ENCODE data around the gene PPP1R36.
"Not testable (repeated sequence)": the region's sequence is repeated elsewhere in the genome, so short reads cannot be mapped to it uniquely, and the experiment has no call there.

Gene PPP1R36

DNA sequence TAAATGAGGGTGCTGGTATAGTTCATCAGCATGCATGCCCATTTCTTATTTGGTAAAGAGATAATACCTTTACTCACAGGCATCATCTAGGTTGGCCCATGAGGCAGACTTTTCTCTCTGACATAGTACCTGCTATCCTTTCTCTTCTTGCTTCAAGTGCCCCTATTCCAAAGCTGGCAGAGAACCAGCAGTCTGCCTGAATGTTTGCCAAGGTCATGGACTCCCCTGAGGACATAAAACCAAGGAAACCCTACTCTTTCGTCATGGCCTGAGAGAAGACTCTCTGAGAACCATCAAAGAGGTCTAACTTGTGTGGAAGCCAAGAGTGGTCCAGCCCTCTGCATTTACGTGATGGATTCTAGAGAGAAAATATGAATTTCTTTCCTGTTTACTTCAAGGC, 11.9 kb downstream of the PPP1R36 start:
- in situ Hi-C loops (cut with MboI; ENCODE audit: low pct_unique_long_range_greater_than_20kb, low sequenced_read_pairs): no loop called here
- no peak for DNase-seq

DNA sequence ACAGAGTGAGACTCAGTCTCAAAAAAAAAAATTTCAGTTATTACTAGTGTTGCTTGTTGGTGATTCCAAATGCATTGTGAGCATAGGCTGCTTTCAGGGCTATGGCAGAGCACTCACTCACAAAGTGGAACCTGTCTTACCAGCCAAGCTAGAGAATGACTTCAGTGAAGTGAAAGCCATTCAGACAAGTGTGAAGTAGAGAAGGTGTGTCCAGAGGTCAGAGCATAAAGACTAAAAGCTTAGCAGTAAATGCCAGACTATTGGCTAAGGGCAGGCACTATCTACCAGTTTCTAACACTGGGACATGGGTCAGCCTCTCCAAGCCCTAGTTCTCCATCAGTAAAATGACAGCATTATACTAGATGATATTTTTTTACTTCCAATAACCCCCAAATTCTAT, 12.7 kb downstream of the PPP1R36 start:
- in situ Hi-C loops (cut with MboI; ENCODE audit: low pct_unique_long_range_greater_than_20kb, low sequenced_read_pairs): no loop called here
- DNase-seq: no peak

DNA sequence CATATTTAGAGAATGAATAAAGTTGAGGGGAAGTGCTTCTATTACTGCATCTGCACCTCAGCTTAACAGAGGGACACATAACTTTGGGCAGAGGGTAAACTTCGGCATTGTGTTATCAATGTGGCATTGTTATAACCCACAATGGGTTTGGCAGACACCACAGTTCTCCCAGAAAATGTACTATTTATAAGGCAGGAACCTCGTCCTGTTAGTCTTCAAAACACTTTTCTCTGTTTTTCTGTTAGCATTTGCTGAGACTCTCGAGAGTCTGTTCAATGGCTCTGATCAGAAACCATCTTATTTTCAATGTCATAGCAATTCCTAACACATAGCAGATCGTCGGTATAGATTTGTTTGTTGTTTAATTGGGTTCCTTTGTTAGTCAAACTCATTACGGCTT, 13.9 kb downstream of the PPP1R36 start:
- no peak for DNase-seq
- in situ Hi-C loops (cut with MboI; ENCODE audit: low pct_unique_long_range_greater_than_20kb, low sequenced_read_pairs): no loop called here

DNA sequence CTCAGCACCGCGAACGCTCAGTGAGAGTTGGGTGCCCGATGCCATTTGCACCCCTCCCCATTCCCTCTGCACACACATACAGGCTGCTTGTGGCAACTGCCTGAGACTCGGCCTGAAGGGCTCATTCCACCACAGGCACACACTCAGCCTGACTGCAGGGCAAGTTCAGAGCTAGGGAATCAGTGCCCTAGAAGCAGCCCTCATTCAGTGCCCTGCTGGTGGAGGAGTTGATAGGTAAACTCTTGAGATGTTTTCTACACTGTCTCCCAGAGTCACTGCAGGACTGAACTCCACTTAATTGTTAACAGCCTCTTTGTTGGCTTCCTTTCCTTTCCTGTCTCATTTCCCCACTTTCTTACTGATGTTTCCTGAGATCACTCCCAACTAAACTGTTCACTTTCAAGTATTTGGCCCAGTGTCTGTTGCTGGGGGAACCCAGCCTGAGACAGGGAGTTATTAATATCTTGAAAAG, 16.9 kb downstream of the PPP1R36 start:
- DNase-seq: no peak
- in situ Hi-C loops (cut with MboI; ENCODE audit: low pct_unique_long_range_greater_than_20kb, low sequenced_read_pairs): no loop called here

DNA sequence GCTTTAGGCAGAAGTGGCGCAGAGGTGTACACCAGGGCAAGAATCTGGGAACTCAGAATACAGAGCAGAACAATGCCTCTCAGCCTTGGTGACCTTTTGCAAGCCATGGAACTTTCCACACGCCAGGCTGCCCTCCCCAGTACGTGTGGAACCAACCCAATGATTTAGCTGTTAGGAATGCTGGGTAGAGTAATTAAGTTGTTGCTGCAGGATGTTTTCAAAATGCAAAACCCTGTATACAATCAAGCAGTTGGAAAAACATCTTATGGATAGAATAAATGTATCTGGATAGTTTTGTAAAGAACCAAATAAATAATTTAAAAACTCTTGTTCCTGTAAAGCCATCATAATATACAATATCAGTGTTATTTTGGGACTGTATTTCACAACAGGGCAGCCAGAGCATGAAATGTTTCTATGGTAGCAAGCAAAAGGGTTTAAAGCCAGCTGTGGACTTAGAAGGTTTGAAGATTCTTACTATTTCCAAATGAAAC, 19.4 kb downstream of the PPP1R36 start:
- DNase-seq: no peak
- in situ Hi-C loops (cut with MboI; ENCODE audit: low pct_unique_long_range_greater_than_20kb, low sequenced_read_pairs): no loop called here

DNA sequence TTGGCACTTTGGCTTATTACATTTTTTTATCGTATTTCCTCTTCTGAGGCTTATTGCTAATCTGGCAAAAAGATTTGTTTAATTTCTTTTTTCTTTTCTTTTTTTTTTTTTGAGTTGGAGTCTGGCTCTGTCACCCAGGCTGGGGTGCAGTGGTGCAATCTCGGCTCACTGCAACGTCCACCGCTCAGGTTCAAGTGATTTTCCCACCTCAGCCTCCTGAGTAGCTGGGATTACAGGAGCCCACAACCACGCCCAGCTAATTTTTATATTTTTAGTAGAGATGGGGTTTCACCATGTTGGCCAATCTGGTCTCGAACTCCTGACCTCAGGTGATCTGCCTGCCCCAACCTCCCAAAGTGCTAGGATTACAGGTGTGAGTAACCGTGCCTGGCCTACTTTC, 19.9 kb downstream of the PPP1R36 start:
- in situ Hi-C loops (cut with MboI; ENCODE audit: low pct_unique_long_range_greater_than_20kb, low sequenced_read_pairs); DNase-seq: not testable (repeated sequence)

DNA sequence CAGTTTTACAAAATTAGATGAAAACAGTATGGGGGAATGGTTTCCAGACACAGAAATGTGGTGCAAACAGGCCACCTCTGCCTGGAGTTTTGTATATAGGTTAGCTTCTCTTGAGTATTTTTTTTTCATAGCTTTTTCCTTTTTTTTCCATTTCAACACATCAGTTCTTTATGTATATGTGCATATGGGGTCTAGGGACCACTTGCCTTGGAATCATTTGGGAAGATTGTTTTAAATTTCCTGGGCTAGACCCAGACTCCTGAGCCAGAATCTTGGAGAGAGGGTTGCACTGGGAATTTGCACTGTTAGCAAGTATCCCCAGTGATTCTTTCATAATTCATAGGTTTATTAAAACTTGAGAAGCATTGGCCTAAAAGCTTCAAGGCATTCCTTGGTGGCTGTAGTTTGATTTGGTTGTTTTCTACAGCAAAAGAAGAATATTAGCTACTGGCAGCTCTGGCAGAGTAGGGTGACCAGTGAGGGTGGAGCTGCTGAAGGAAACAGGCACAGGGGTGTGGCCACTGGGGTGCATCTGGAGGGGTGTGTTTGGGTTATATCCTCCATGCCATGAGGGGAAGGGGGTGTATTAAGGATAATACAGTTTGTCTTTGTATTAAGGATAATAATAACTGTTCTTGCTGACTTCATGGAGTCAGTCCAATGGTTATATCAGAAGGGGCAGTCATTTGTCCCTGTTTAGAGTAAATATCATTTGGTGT, 22.8 kb downstream of the PPP1R36 start:
- no peak for DNase-seq
- in situ Hi-C loops (cut with MboI; ENCODE audit: low pct_unique_long_range_greater_than_20kb, low sequenced_read_pairs): no loop called here

DNA sequence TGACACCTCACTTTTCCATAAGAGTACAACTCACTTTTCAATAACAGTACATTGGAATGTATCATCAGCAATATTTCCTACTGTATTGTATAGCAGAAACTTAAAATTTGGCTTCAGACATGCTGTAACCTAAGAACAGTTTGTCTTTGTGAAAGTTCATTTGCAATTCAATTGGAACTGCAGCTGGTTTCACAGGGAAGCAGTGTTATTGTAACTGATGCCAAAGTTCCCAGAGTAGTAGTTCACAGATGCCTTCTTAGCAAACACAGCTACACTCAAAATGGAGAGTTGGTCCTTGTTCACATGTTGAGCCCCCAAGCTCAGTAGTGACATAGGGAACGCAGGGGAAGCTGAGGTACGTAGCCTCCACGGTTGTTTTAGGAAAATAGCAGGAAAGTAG, 23.3 kb downstream of the PPP1R36 start:
- in situ Hi-C loops (cut with MboI; ENCODE audit: low pct_unique_long_range_greater_than_20kb, low sequenced_read_pairs): no loop called here
- DNase-seq: no peak

DNA sequence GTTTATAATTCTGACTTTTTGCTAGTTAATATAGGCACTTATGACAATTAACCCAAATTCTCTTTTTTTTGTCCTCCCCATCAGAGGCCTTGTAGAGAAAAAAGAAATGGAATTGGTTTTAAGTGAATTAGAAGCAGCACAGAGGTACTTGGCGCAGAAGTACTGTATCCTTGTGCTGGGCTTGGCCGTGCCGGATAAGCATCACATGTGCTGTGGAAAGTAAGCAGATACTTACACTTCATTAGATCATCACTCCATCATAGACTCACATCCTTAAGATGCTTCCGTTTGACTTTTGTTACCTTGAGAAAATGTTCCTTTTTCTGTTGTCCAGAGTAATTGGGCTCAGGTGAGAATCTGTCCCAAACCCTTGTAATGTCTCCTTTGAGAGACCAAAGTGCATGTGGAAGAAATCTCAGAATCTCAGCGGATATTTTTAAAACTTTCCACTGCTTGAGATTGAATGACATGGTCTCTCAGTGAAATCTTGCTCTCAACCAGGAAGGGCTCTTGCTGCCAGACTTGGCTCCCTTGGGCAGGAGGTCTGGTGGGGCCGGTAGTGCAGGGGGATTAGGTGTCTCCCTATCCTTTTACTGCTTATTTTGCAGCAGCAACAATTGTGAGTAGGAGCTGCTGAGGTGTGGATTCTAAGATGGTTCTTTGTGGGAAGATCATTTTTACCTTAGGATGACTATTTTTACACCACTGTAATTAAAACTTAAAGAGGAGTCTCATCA, 24.8 kb downstream of the PPP1R36 start:
- no peak for DNase-seq
- in situ Hi-C loops (cut with MboI; ENCODE audit: low pct_unique_long_range_greater_than_20kb, low sequenced_read_pairs): no loop called here

DNA sequence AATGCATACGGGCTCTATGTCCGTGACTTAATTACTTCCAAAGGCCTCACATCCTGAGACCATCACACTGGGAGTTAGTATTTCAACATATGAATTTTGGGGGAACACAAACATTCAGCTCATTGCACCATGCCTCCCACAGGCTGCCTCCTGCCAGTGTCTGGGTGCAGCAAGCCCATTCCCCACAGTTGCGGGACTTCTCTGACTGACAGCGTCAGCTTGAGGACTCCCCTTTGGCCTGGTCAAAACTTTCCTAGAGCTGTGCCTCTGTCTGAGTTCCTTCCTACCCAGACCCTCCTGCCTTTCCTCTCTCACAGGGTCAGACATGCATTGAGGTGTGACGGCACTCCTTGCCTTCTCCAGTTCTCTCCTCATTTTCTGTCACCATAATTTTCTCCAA, 27.4 kb downstream of the PPP1R36 start:
- DNase-seq: no peak
- in situ Hi-C loops (cut with MboI; ENCODE audit: low pct_unique_long_range_greater_than_20kb, low sequenced_read_pairs): no loop called here

DNA sequence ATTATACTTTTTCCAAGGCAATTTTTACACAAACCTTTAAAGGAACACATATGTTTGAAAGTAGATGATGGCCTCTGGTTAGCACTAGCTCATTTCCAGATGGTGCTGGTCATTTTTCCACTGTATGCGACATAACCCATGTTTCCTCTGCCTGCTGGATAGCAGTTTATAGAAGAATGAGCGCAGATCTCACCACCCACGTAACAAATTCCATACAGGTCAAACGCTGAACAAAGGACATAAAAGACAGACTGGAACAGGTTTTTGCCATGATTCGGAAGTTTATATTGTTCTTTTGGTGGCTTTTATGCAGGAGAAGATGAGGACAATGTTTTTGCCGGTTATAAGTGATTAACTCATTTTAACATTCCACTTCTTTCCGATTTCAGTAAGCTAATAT, 30.7 kb downstream of the PPP1R36 start:
- no peak for DNase-seq
- in situ Hi-C loops (cut with MboI; ENCODE audit: low pct_unique_long_range_greater_than_20kb, low sequenced_read_pairs): no loop called here

DNA sequence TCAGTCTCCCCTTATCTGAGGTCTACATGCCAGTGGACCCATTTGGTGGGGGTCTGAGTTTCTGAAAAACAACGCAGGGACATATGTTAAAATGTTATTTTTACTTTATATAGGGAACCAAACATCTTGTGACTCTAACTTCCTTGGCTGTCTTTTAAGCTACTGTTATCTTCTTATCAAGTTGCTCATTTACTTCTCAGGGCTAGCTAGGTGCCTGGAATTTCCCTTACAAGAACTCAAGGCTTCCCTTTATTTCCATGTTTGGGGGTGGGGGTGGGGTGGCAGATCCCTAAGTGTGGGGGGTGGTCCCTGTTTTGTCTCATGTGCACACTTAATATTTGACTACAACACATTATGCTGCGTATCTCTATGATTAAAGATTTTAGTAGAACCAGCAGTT, 31.6 kb downstream of the PPP1R36 start:
- in situ Hi-C loops (cut with MboI; ENCODE audit: low pct_unique_long_range_greater_than_20kb, low sequenced_read_pairs): no loop called here
- DNase-seq: no peak

DNA sequence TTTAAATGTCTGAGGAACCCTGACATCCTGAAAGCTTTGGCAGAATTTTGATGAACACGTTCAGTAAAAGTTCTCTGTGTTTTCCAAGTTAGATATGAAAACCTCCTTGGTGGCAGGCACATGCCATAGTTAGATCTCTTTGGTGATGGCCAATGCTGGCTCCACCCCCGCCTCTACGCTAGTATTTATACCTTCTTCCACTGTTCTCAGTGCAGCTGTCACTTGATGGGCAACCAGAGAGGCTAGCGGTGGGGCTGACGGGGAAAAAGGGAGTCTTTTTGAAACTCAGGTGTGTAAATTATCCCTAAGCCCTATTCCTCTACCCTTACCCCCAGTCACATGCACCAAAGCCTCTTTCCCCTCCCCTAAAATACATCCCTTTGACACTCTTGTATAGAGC, 32.1 kb downstream of the PPP1R36 start:
- no peak for DNase-seq
- in situ Hi-C loops (cut with MboI; ENCODE audit: low pct_unique_long_range_greater_than_20kb, low sequenced_read_pairs): no loop called here

DNA sequence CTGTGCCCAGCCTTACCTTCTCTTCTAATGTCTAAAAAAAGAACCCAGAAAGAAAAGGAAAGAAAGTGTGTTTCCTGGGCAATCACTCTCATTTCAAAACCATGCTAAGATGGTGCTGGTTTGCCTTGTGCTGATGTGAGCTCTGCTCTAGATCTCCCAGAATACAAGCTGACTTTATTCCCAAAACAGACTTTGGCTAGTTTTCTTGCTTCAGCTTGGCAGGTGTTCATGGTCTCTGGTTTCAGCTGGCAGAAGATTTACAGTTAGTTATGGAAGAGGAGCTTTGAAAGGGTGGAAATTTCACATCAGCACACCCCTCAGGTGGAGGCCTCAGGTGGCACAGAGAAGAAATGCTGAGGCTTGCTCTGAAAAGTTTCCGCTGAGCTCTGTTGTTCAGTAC, 34.4 kb downstream of the PPP1R36 start:
- in situ Hi-C loops (cut with MboI; ENCODE audit: low pct_unique_long_range_greater_than_20kb, low sequenced_read_pairs): no loop called here

DNA sequence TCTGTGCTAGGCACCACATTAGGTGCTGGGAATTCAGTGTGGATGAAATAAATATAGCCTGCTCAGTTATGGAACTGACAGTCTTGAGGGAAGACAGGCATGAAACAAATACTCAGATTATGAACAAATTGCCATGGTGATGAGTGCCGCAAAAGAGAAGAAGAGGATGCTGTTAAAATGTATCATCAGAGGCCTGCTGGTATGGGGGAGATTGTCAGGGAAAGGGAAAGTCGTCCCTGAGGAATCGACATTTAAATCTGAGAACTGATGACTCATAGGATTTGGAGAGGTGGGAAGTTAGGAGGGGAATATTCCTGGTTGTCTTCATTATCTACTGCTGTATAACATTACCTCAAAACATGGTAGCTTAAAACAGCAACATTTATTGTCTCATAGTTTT, 42.0 kb downstream of the PPP1R36 start:
- no peak for DNase-seq
- in situ Hi-C loops (cut with MboI; ENCODE audit: low pct_unique_long_range_greater_than_20kb, low sequenced_read_pairs): no loop called here

More for the DNA sequence above, 34.4 kb downstream of the PPP1R36 start:
- DNase-seq: no peak

DNA sequence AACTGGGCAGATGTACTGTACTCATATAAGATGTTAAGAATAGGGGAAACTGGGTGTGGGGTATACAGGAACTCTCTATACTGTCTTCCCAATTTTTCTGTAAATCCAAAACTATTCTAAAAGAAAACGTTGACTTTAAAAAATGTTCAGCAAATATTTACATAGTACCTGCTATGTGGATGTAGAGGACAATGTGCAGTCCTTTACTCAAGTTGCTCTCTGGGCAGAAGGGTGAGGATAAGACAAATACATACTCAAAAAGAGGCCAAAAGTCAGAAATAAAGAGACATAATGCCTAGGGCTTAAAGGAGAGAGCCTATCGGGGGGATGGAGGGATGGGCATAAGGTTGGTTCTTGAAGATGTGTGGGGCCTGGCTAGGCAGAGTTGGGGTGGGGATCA, 44.7 kb downstream of the PPP1R36 start:
- in situ Hi-C loops (cut with MboI; ENCODE audit: low pct_unique_long_range_greater_than_20kb, low sequenced_read_pairs): no loop called here
- no peak for DNase-seq

DNA sequence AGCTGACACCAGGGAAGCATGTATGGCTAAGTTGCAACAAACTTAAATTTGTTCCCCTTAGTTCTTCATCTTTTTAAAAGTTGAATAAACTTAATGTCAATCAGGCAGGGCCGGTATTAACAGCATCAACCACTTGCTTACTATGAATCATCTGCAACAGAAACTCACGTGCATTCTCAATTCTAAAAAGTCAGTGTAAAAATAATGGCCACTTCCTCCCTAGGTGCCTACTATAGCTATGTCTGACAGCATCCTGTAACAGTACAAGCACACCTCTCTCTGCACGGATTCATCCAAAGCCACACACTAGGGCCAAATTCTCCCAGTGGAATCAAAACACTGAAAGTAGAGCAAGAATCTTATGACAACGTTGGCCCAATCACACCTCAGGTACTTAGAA, 48.6 kb downstream of the PPP1R36 start:
- DNase-seq: no peak
- in situ Hi-C loops (cut with MboI; ENCODE audit: low pct_unique_long_range_greater_than_20kb, low sequenced_read_pairs): no loop called here

DNA sequence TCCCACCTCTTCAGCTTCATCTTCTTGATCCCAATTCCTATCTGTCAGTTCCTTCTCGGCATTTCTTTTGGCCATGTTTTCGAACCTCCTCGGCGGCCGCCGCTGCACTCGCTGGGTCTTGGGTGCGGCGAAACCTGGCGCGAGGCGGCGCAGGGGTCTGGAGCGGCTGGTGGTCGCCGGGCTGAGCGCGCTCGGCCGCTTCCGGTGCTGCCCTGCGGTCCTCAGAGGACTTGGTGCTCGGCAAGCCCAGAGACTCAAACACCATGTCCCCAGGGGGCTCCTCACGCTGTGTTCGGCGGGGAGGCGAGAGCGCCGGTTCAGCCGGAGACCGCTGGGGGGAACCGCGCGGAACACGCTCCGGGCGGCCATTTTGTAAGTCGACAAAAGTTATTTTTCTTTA, 51.8 kb downstream of the PPP1R36 start:
- no peak for DNase-seq

DNA sequence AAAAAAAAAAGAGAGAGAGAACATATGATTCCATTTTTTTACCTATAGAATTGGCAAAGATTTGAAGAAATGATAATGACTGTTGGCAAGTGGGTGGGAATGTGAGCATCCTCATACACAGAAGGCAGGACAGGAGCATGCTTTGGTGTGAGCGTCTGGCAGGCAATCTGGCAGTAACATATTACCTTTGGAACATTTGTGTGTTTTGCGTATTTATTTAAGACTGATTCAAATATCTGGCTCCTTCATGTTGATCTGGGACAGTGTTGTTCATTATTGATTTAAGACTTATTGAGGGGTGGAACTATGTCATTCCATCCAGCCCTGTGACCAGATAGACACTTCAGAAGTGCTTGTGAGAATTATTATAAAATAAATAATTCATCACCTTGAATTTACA, 53.1 kb downstream of the PPP1R36 start:
- in situ Hi-C loops (cut with MboI; ENCODE audit: low pct_unique_long_range_greater_than_20kb, low sequenced_read_pairs): no loop called here

More for the DNA sequence above, 51.8 kb downstream of the PPP1R36 start:
- in situ Hi-C loops (cut with MboI; ENCODE audit: low pct_unique_long_range_greater_than_20kb, low sequenced_read_pairs): no loop called here

DNA sequence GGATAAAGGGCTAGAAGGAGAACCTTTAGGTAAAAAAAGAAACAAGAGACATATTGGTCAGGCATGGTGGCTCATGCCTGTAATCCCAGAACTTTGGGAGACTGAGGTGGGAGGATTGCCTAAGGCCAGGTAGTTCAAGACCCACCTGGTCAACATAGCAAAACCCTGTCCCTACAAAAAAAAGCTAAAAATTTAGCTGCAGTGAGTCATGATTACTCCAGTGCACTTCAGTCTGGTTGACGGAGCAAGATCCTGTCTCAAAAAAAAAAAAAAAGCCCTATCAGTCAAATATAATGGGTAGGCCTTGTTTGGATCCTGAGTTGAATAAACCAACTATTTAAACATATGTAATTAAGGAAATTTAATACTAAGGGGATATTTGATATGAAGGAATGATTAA, 54.2 kb downstream of the PPP1R36 start:
- DNase-seq: no peak
- in situ Hi-C loops (cut with MboI; ENCODE audit: low pct_unique_long_range_greater_than_20kb, low sequenced_read_pairs): no loop called here

More for the DNA sequence above, 53.1 kb downstream of the PPP1R36 start:
- DNase-seq: no peak

DNA sequence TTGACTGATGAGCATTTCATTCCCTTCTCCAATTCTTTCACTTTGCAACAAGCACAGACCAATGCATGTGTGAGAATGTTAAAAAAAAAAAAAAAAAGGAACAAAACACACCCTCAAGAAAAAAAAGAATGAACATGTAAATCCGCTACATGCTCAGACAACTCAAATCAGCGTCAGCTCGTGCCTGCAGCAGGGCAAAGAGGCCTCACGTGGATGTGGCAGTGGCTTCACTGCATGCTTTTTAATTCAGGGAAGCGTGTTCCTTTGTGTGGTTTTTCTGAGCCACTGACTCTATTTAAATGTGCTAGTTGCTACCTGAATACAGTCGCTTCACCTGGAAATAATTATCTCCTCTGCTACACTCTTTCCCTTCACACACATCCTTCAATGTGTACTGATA, 55.1 kb downstream of the PPP1R36 start:
- in situ Hi-C loops (cut with MboI; ENCODE audit: low pct_unique_long_range_greater_than_20kb, low sequenced_read_pairs): no loop called here
- DNase-seq: no peak

Data from KBM-7 (cell line).